Skeletal muscle satellite cell (primary cell): ENCODE data around the gene ITPR2.
"Not testable (repeated sequence)": the region's sequence is repeated elsewhere in the genome, so short reads cannot be mapped to it uniquely, and the experiment has no call there.

Source experiments
- H3K27me3 ChIP-seq: 2 replicates; pipeline ENCODE4 v1.7.0; 2013; ENCODE audit warnings: low read length; ENCODE audit not compliant: control insufficient read depth, insufficient read depth
- H3K36me3 ChIP-seq: 2 replicates; pipeline ENCODE4 v1.7.0; 2013; ENCODE audit warnings: mild to moderate bottlenecking, control low read depth, low read length; ENCODE audit not compliant: insufficient read depth
- H3K4me1 ChIP-seq: 2 replicates; pipeline ENCODE4 v1.7.0; 2013; ENCODE audit warnings: low read length; ENCODE audit not compliant: control insufficient read depth, insufficient read depth
- H3K4me2 ChIP-seq: 2 replicates; pipeline ENCODE4 v1.7.0; 2013; ENCODE audit warnings: mild to moderate bottlenecking, low read length
- H3K4me3 ChIP-seq: 2 replicates; pipeline ENCODE4 v1.7.0; 2013; ENCODE audit warnings: low read length
- H3K9ac ChIP-seq: 2 replicates; pipeline ENCODE4 v1.7.0; 2013; ENCODE audit warnings: mild to moderate bottlenecking, low read depth, low read length, moderate library complexity
- H3K9me3 ChIP-seq: replicated peaks from 2 replicates; pipeline ENCODE4 v1.7.0; 2013; ENCODE audit warnings: mild to moderate bottlenecking, control low read depth, low read length

Gene ITPR2

GRCh38 chr12:26620907-26621306 lies 212.1 kb downstream of the ITPR2 start:
- no peak overlapping the region for H3K9ac ChIP-seq
- no peaks in the 10 kb centered on the region for H3K4me1 ChIP-seq
- no peaks in the 10 kb centered on the region for H3K9me3 ChIP-seq
- no peak overlapping the region for H3K4me2 ChIP-seq
- no peak overlapping the region for H3K4me3 ChIP-seq
- no peaks in the 10 kb centered on the region for H3K36me3 ChIP-seq
- no peaks in the 10 kb centered on the region for H3K27me3 ChIP-seq

GRCh38 chr12:26617513-26617912 lies 215.5 kb downstream of the ITPR2 start:
- Histone ChIP-seq H3K4me2 (no peak overlapping the region), H3K9me3 (no peaks in the 10 kb centered on the region), H3K4me1 (no peaks in the 10 kb centered on the region), H3K9ac (no peak overlapping the region), H3K4me3 (no peak overlapping the region), H3K36me3 (no peaks in the 10 kb centered on the region), H3K27me3 (no peaks in the 10 kb centered on the region)

DNA sequence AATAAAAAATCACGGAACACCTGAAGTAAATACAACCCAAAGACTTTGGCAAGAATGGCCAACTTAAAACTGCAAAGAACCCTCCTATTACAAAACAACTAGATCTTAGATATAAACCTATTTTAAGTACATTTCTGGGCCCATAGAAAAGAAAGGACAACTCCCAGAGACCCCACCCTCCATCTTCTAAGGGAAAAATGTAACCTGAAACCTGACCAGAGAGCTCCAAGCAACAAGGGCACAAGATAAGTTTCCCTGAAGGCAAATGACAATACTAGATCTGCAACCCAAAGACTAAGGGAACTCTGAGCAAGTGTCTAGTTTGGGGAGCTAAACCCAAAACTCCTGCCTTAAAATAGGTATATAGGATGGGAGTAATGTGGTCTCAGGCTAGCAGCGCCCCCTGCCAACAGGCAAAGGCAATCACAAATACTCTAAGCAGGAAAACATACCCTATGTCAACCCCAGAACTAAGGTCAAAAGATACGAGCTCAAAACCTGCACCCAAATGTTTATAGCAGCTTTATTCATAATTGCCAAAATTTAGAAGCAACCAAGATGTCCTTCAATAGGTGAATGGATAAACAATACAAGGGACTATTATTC lies 218.9 kb downstream of the ITPR2 start:
- no peak overlapping the region for H3K4me3 ChIP-seq

DNA sequence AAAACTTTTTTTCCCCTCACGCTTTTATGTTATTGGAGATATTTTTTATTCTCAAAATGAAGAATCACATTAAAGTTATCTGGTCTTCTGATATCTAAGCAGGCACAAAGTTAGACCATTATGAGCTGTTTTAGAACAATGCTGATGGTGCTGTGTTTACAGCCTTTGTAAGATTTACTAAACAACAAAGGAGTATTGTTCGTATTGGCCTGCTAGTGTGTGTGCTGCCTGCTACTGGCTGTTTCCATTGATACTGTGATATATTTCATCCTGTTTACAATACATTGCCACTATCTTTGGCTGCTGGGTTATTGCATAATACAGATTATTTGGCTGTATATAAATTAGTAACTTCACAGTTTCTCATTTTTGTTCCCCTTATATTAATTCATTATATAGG lies 220.8 kb downstream of the ITPR2 start:
- H3K4me3 ChIP-seq = no peak overlapping the region
- H3K4me1 ChIP-seq = no peaks in the 10 kb centered on the region
- no peaks in the 10 kb centered on the region for H3K27me3 ChIP-seq
- no peaks in the 10 kb centered on the region for H3K9me3 ChIP-seq
- H3K9ac ChIP-seq = no peak overlapping the region
- no peaks in the 10 kb centered on the region for H3K36me3 ChIP-seq
- H3K4me2 ChIP-seq = no peak overlapping the region

More for the DNA sequence above, 218.9 kb downstream of the ITPR2 start:
- Histone ChIP-seq H3K4me1 (no peaks in the 10 kb centered on the region), H3K4me2 (no peak overlapping the region), H3K36me3 (no peaks in the 10 kb centered on the region), H3K27me3 (no peaks in the 10 kb centered on the region), H3K9ac (no peak overlapping the region), H3K9me3 (no peaks in the 10 kb centered on the region)

- no peak overlapping the region for H3K4me2 ChIP-seq
- H3K9ac ChIP-seq = no peak overlapping the region
- H3K27me3 ChIP-seq = no peaks in the 10 kb centered on the region
- no peaks in the 10 kb centered on the region for H3K4me1 ChIP-seq
- H3K36me3 ChIP-seq = no peaks in the 10 kb centered on the region
- H3K9me3 ChIP-seq = no peaks in the 10 kb centered on the region
- H3K4me3 ChIP-seq = no peak overlapping the region
Measured at GRCh38 chr12:26611598-26611997, 221.4 kb downstream of the ITPR2 start.

- no peak overlapping the region for H3K9ac ChIP-seq
- no peaks in the 10 kb centered on the region for H3K4me1 ChIP-seq
- no peaks in the 10 kb centered on the region for H3K27me3 ChIP-seq
- H3K4me3 ChIP-seq = no peak overlapping the region
- no peaks in the 10 kb centered on the region for H3K36me3 ChIP-seq
- no peak overlapping the region for H3K4me2 ChIP-seq
- H3K9me3 ChIP-seq = no peaks in the 10 kb centered on the region
Measured at GRCh38 chr12:26610774-26611173, 222.2 kb downstream of the ITPR2 start.

- Histone ChIP-seq H3K36me3 (no peaks in the 10 kb centered on the region), H3K4me1 (no peaks in the 10 kb centered on the region), H3K27me3 (no peaks in the 10 kb centered on the region), H3K4me3 (no peak overlapping the region), H3K9me3 (no peaks in the 10 kb centered on the region), H3K4me2 (no peak overlapping the region), H3K9ac (no peak overlapping the region)
Measured at GRCh38 chr12:26609986-26610385, 223.0 kb downstream of the ITPR2 start.

DNA sequence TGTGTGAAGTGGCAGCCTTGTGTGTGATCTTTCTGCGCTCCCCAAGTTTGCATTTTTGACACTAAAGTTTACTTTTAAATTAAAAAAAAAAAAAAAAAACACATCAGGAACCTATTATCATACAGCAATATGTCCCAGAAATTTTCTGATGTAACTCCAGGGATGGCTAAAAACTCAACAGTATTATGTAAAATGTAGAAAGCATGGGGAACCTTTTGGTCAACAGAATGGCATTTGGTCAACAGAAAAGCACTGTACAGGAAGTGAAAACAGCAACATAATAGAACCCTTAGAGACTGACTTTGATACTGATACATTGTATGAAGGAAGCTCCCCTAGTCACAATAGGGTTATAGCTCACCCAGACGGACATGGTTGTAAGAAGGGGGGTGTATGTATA lies 224.3 kb downstream of the ITPR2 start:
- no peak overlapping the region for H3K4me3 ChIP-seq
- H3K27me3 ChIP-seq = no peaks in the 10 kb centered on the region
- H3K9ac ChIP-seq = no peak overlapping the region
- no peaks in the 10 kb centered on the region for H3K9me3 ChIP-seq
- H3K4me2 ChIP-seq = no peak overlapping the region
- no peaks in the 10 kb centered on the region for H3K4me1 ChIP-seq
- no peaks in the 10 kb centered on the region for H3K36me3 ChIP-seq

- Histone ChIP-seq H3K9ac (no peak overlapping the region), H3K4me2 (no peak overlapping the region), H3K4me1 (no peaks in the 10 kb centered on the region), H3K4me3 (no peak overlapping the region), H3K36me3 (no peaks in the 10 kb centered on the region), H3K27me3 (no peaks in the 10 kb centered on the region), H3K9me3 (no peaks in the 10 kb centered on the region)
Measured at GRCh38 chr12:26608273-26608672, 224.7 kb downstream of the ITPR2 start.

GRCh38 chr12:26606911-26607310 lies 226.1 kb downstream of the ITPR2 start:
- Histone ChIP-seq H3K36me3 (no peaks in the 10 kb centered on the region), H3K27me3 (no peaks in the 10 kb centered on the region), H3K4me1 (no peaks in the 10 kb centered on the region), H3K9me3 (no peaks in the 10 kb centered on the region), H3K4me3 (no peak overlapping the region), H3K9ac (no peak overlapping the region), H3K4me2 (no peak overlapping the region)

DNA sequence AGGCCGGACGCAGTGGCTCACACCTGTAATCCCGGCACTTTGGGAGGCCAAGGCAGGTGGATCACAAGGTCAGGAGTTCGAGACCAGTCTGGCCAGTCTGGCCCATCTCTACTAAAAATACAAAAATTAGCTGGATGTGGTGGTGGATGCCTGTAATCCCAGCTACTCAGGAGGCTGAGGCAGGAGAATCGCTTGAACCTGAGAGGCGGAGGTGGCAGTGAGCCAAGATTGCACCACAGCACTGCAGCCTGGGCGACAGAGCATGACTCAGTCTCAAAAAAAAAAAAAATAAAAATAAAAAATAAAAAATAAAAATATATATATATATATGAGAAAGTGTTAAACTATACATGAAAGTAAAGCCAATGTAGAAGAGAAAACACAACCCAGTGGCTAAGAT lies 228.2 kb downstream of the ITPR2 start:
- not testable (repeated sequence) for H3K27me3 ChIP-seq, H3K9me3 ChIP-seq, H3K36me3 ChIP-seq, H3K4me3 ChIP-seq, H3K4me1 ChIP-seq, H3K4me2 ChIP-seq, H3K9ac ChIP-seq

- Histone ChIP-seq H3K4me2 (no peak overlapping the region), H3K27me3 (no peaks in the 10 kb centered on the region), H3K4me1 (no peaks in the 10 kb centered on the region), H3K9me3 (no peaks in the 10 kb centered on the region), H3K36me3 (no peaks in the 10 kb centered on the region), H3K9ac (no peak overlapping the region), H3K4me3 (no peak overlapping the region)
Measured at GRCh38 chr12:26599096-26599695, 233.8 kb downstream of the ITPR2 start.
